Measurements from ENCODE around the gene FANCD2OS. TPM values are rescaled to one million over a fixed set of nuclear protein-coding genes. Genes with fewer than 3 reads are reported as not detected.
"Not testable (repeated sequence)": the region's sequence is repeated elsewhere in the genome, so short reads cannot be mapped to it uniquely, and the experiment has no call there.

The FANCD2OS gene
- total and polyA plus RNA-seq, 7 experiments from 2014 or later: not detected

- intact Hi-C loops (cut with micrococcal nuclease): no loop called here
- ChIA-PET CTCF (no interaction called here), POLR2A (no interaction called here)
- Histone ChIP-seq H3K27ac (ENCODE audit: low read depth, low read length) (no peak overlapping the region), H3K9me3 (ENCODE audit: control insufficient read depth in 2 of 3, low read length in 3 of 3) (no peaks in the 10 kb centered on the region), H3K4me1 (ENCODE audit: control insufficient read depth in 2 of 2, insufficient read depth in 2 of 2, low read length in 2 of 2) (no peaks in the 10 kb centered on the region), H3K27me3 (ENCODE audit: control insufficient read depth in 2 of 2, insufficient read depth in 2 of 2, low read length in 2 of 2) (no peaks in the 10 kb centered on the region), H3K36me3 (ENCODE audit: control insufficient read depth in 2 of 3, insufficient read depth in 3 of 3, low read length in 3 of 3) (peaks cover 0 to 17% (median 0%) of the 10 kb centered on the region in 3 experiments), H3K4me3 (ENCODE audit: low read length) (no peak overlapping the region)
- no peaks in the 10 kb centered on the region for H3K9me3 Mint-ChIP-seq
- H3K27me3 Mint-ChIP-seq: no peaks in the 10 kb centered on the region
- no peak overlapping the region for H3K27ac Mint-ChIP-seq
- peaks cover 0 to 2% (median 0%) of the 10 kb centered on the region in 7 donors for H3K4me1 Mint-ChIP-seq
- peaks cover 5 to 33% (median 19%) of the 10 kb centered on the region in 5 donors for H3K36me3 Mint-ChIP-seq
- DNase-seq (no peak), ATAC-seq (no peak)
- no peak overlapping the region for H3K4me3 Mint-ChIP-seq
Measured at GRCh38 chr3:10090179-10090578, 17.9 kb downstream of the FANCD2OS start.

GRCh38 chr3:10088256-10088655 lies 19.8 kb downstream of the FANCD2OS start:
- H3K4me3 ChIP-seq (ENCODE audit: low read length): no peak overlapping the region
- H3K36me3 ChIP-seq (ENCODE audit: control insufficient read depth in 2 of 3, insufficient read depth in 3 of 3, low read length in 3 of 3): peaks cover 0 to 17% (median 0%) of the 10 kb centered on the region in 3 experiments
- no peaks in the 10 kb centered on the region for H3K9me3 ChIP-seq (ENCODE audit: control insufficient read depth in 2 of 3, low read length in 3 of 3)
- H3K4me1 ChIP-seq (ENCODE audit: control insufficient read depth in 2 of 2, insufficient read depth in 2 of 2, low read length in 2 of 2): no peaks in the 10 kb centered on the region
- intact Hi-C loops (cut with micrococcal nuclease): no loop called here
- CTCF ChIA-PET: no interaction called here
- no peaks in the 10 kb centered on the region for H3K27me3 ChIP-seq (ENCODE audit: control insufficient read depth in 2 of 2, insufficient read depth in 2 of 2, low read length in 2 of 2)
- no peaks in the 10 kb centered on the region for H3K9me3 Mint-ChIP-seq
- POLR2A ChIA-PET: no interaction called here
- DNase-seq: no peak
- peak overlapping the region in 1 of 9 donors; percentile 17 for H3K27ac Mint-ChIP-seq
- H3K27me3 Mint-ChIP-seq: no peaks in the 10 kb centered on the region
- peaks cover 0 to 2% (median 0%) of the 10 kb centered on the region in 7 donors for H3K4me1 Mint-ChIP-seq
- no peak overlapping the region for H3K4me3 Mint-ChIP-seq
- H3K27ac ChIP-seq (ENCODE audit: low read depth, low read length): no peak overlapping the region
- H3K36me3 Mint-ChIP-seq: peaks cover 5 to 36% (median 19%) of the 10 kb centered on the region in 5 donors
- ATAC-seq: no peak

GRCh38 chr3:10085738-10086137 lies 22.3 kb downstream of the FANCD2OS start:
- H3K36me3 Mint-ChIP-seq: peaks cover 7 to 40% (median 16%) of the 10 kb centered on the region in 5 donors
- H3K4me1 Mint-ChIP-seq: no peaks in the 10 kb centered on the region
- H3K27me3 Mint-ChIP-seq: no peaks in the 10 kb centered on the region
- ChIA-PET POLR2A (interaction anchor here (0.7 kb wide), 1 partner anchor 96 kb away, joined by 6 read pairs; no protein-coding TSS in a partner anchor), CTCF (no interaction called here)
- no peak overlapping the region for H3K27ac Mint-ChIP-seq
- no peaks in the 10 kb centered on the region for H3K9me3 ChIP-seq (ENCODE audit: control insufficient read depth in 2 of 3, low read length in 3 of 3)
- H3K9me3 Mint-ChIP-seq: no peaks in the 10 kb centered on the region
- peaks cover 0 to 17% (median 4%) of the 10 kb centered on the region in 3 experiments for H3K36me3 ChIP-seq (ENCODE audit: control insufficient read depth in 2 of 3, insufficient read depth in 3 of 3, low read length in 3 of 3)
- intact Hi-C loops (cut with micrococcal nuclease): no loop called here
- no peak overlapping the region for H3K4me3 Mint-ChIP-seq
- no peak overlapping the region for H3K27ac ChIP-seq (ENCODE audit: low read depth, low read length)
- H3K4me3 ChIP-seq (ENCODE audit: low read length): no peak overlapping the region
- ATAC-seq (no peak), DNase-seq (no peak)
- H3K27me3 ChIP-seq (ENCODE audit: control insufficient read depth in 2 of 2, insufficient read depth in 2 of 2, low read length in 2 of 2): no peaks in the 10 kb centered on the region
- no peaks in the 10 kb centered on the region for H3K4me1 ChIP-seq (ENCODE audit: control insufficient read depth in 2 of 2, insufficient read depth in 2 of 2, low read length in 2 of 2)

GRCh38 chr3:10081871-10082270 lies 26.2 kb downstream of the FANCD2OS start:
- Mint-ChIP-seq H3K4me3 (no peak overlapping the region), H3K36me3 (peaks cover 6 to 36% (median 10%) of the 10 kb centered on the region in 5 donors), H3K27ac (no peak overlapping the region), H3K4me1 (no peaks in the 10 kb centered on the region), H3K9me3 (no peaks in the 10 kb centered on the region), H3K27me3 (no peaks in the 10 kb centered on the region)
- Histone ChIP-seq H3K4me3 (ENCODE audit: low read length) (no peak overlapping the region), H3K4me1 (ENCODE audit: control insufficient read depth in 2 of 2, insufficient read depth in 2 of 2, low read length in 2 of 2) (no peaks in the 10 kb centered on the region), H3K27me3 (ENCODE audit: control insufficient read depth in 2 of 2, insufficient read depth in 2 of 2, low read length in 2 of 2) (no peaks in the 10 kb centered on the region), H3K27ac (ENCODE audit: low read depth, low read length) (no peak overlapping the region), H3K9me3 (ENCODE audit: control insufficient read depth in 2 of 3, low read length in 3 of 3) (no peaks in the 10 kb centered on the region), H3K36me3 (ENCODE audit: control insufficient read depth in 2 of 3, insufficient read depth in 3 of 3, low read length in 3 of 3) (peaks cover 0 to 13% (median 4%) of the 10 kb centered on the region in 3 experiments)
- CTCF ChIA-PET: interaction anchor here (0.9 kb wide), 1 partner anchor 52 kb away, joined by 3 read pairs; no protein-coding TSS in a partner anchor
- DNase-seq (no peak), ATAC-seq (no peak)
- intact Hi-C loops (cut with micrococcal nuclease): no loop called here
- POLR2A ChIA-PET: no interaction called here

GRCh38 chr3:10074666-10075065 lies 33.4 kb downstream of the FANCD2OS start:
- H3K9me3 ChIP-seq (ENCODE audit: control insufficient read depth in 2 of 3, low read length in 3 of 3): no peaks in the 10 kb centered on the region
- ChIA-PET POLR2A (no interaction called here), CTCF (interaction anchor here (0.7 kb wide), 1 partner anchor 120 kb away, joined by 3 read pairs; no protein-coding TSS in a partner anchor)
- H3K4me1 Mint-ChIP-seq: no peaks in the 10 kb centered on the region
- ATAC-seq: no peak
- peaks cover 0 to 2% (median 0%) of the 10 kb centered on the region in 11 donors for H3K9me3 Mint-ChIP-seq
- H3K27ac ChIP-seq (ENCODE audit: low read depth, low read length): no peak overlapping the region
- H3K27me3 ChIP-seq (ENCODE audit: control insufficient read depth in 2 of 2, insufficient read depth in 2 of 2, low read length in 2 of 2): no peaks in the 10 kb centered on the region
- H3K4me3 ChIP-seq (ENCODE audit: low read length): no peak overlapping the region
- no peaks in the 10 kb centered on the region for H3K4me1 ChIP-seq (ENCODE audit: control insufficient read depth in 2 of 2, insufficient read depth in 2 of 2, low read length in 2 of 2)
- no peak for DNase-seq
- intact Hi-C loops (cut with micrococcal nuclease): no loop called here
- H3K4me3 Mint-ChIP-seq: no peak overlapping the region
- no peaks in the 10 kb centered on the region for H3K36me3 ChIP-seq (ENCODE audit: control insufficient read depth in 2 of 3, insufficient read depth in 3 of 3, low read length in 3 of 3)
- H3K36me3 Mint-ChIP-seq: peaks cover 0 to 22% (median 6%) of the 10 kb centered on the region in 5 donors
- H3K27ac Mint-ChIP-seq: no peak overlapping the region
- no peaks in the 10 kb centered on the region for H3K27me3 Mint-ChIP-seq

GRCh38 chr3:10070077-10070476 lies 38.0 kb downstream of the FANCD2OS start:
- H3K36me3 ChIP-seq (ENCODE audit: control insufficient read depth in 2 of 3, insufficient read depth in 3 of 3, low read length in 3 of 3); H3K4me1 Mint-ChIP-seq; H3K27ac ChIP-seq (ENCODE audit: low read depth, low read length); H3K27me3 ChIP-seq (ENCODE audit: control insufficient read depth in 2 of 2, insufficient read depth in 2 of 2, low read length in 2 of 2); H3K9me3 ChIP-seq (ENCODE audit: control insufficient read depth in 2 of 3, low read length in 3 of 3); H3K9me3 Mint-ChIP-seq; CTCF ChIA-PET; H3K27ac Mint-ChIP-seq; DNase-seq; H3K4me3 ChIP-seq (ENCODE audit: low read length); H3K4me1 ChIP-seq (ENCODE audit: control insufficient read depth in 2 of 2, insufficient read depth in 2 of 2, low read length in 2 of 2); H3K27me3 Mint-ChIP-seq; POLR2A ChIA-PET; H3K4me3 Mint-ChIP-seq; ATAC-seq; intact Hi-C loops (cut with micrococcal nuclease): not testable (repeated sequence)
- H3K36me3 Mint-ChIP-seq: peaks cover 14 to 42% (median 27%) of the 10 kb centered on the region in 5 donors

GRCh38 chr3:10055097-10055496 lies 53.0 kb downstream of the FANCD2OS start:
- peaks cover 0 to 23% (median 16%) of the 10 kb centered on the region in 5 donors for H3K36me3 Mint-ChIP-seq
- no peak for ATAC-seq
- POLR2A ChIA-PET: interaction anchor here (0.7 kb wide), 1 partner anchor 1189 kb away, joined by 4 read pairs; no protein-coding TSS in a partner anchor
- Histone ChIP-seq H3K27me3 (ENCODE audit: control insufficient read depth in 2 of 2, insufficient read depth in 2 of 2, low read length in 2 of 2) (no peaks in the 10 kb centered on the region), H3K4me1 (ENCODE audit: control insufficient read depth in 2 of 2, insufficient read depth in 2 of 2, low read length in 2 of 2) (no peaks in the 10 kb centered on the region), H3K9me3 (ENCODE audit: control insufficient read depth in 2 of 3, low read length in 3 of 3) (no peaks in the 10 kb centered on the region), H3K36me3 (ENCODE audit: control insufficient read depth in 2 of 3, insufficient read depth in 3 of 3, low read length in 3 of 3) (no peaks in the 10 kb centered on the region), H3K4me3 (ENCODE audit: low read length) (no peak overlapping the region), H3K27ac (ENCODE audit: low read depth, low read length) (no peak overlapping the region)
- no peak overlapping the region for H3K4me3 Mint-ChIP-seq
- DNase-seq: no peak
- no peak overlapping the region for H3K27ac Mint-ChIP-seq
- CTCF ChIA-PET: no interaction called here
- H3K4me1 Mint-ChIP-seq: no peaks in the 10 kb centered on the region
- no peaks in the 10 kb centered on the region for H3K9me3 Mint-ChIP-seq
- intact Hi-C loops (cut with micrococcal nuclease): no loop called here
- no peaks in the 10 kb centered on the region for H3K27me3 Mint-ChIP-seq
